K562 (cell line): ENCODE data around the gene NLRP7. TPM values are rescaled to one million over a fixed set of nuclear protein-coding genes. Genes with fewer than 3 reads are reported as not detected.
A peak's percentile ranks its signal among the peaks of the same experiment; 100 is the strongest.
"Not testable (repeated sequence)": the region's sequence is repeated elsewhere in the genome, so short reads cannot be mapped to it uniquely, and the experiment has no call there.

ENCODE experiments used
- ATAC-seq: fragments of 200-7000 bp; cut with Tn5 transposase; 3 replicates; pipeline ENCODE4 v1.9.1; 2020; ENCODE audit warnings: moderate library complexity
- BruUV-seq: library from RNA; stranded (reverse); fragments of 400-500 nt; replicated peaks from 2 replicates; lab custom pipeline; 2021; lab: Mats Ljungman, UMichigan
- CTCF ChIA-PET: fragments of 300-600 bp; formaldehyde crosslinking; extraction: SDS; loops from one replicate; lab custom pipeline; 2021; ENCODE audit warnings: low intra/inter-chr PET ratio; lab: Yijun Ruan, JAX
- POLR2A ChIA-PET: fragments of 300-600, 350-650 bp; sonication (Branson Sonifier 250); formaldehyde crosslinking; extraction: SDS; loops from one replicate; lab custom pipeline; 2021; ENCODE audit warnings: antibody characterized with exemption, inconsistent platforms; lab: Yijun Ruan, JAX
- DNase-seq, 4 experiments: peaks; one replicate each; pipeline versions ENCODE4 v3.0.0 to v3.0.0-alpha.2; 2011 to 2018; ENCODE audit warnings: low spot score in 3 of 4, mixed read lengths in 3 of 4; ENCODE audit errors: extremely low read depth in 1 of 4
- FAIRE-seq: peaks from 2 replicates; lab custom pipeline; 2011; peaks lifted over from hg19 to GRCh38; lab: Jason Lieb, UNC
- H2AFZ ChIP-seq: 2 replicates; pipeline ENCODE4 v1.6.0; 2011; ENCODE audit warnings: low read depth, low read length, control low read depth, inconsistent platforms
- H3K27ac ChIP-seq: fragments of 200-600 bp; 3 replicates; pipeline ENCODE4 v1.8.0; 2011; ENCODE audit warnings: low read depth, mild to moderate bottlenecking, control low read depth, inconsistent platforms, low read length, moderate library complexity, mixed read lengths; ENCODE audit errors: extremely low read depth
- H3K27me3 ChIP-seq, 2 experiments: fragments of 300-600 bp in 1 of 2; 2 replicates in 1 of 2; 3 replicates in 1 of 2; pipeline versions ENCODE4 v1.6.0 to v1.8.0; 2011; ENCODE audit warnings: inconsistent platforms in 2 of 2, low read length in 2 of 2, mild to moderate bottlenecking in 1 of 2, mixed read lengths in 1 of 2, moderate library complexity in 1 of 2; ENCODE audit not compliant: control insufficient read depth in 2 of 2, insufficient read depth in 2 of 2
- H3K36me3 ChIP-seq: fragments of 300-600 bp; 3 replicates; pipeline ENCODE4 v1.8.0; 2011; ENCODE audit warnings: mild to moderate bottlenecking, low read length, inconsistent platforms; ENCODE audit not compliant: control insufficient read depth, insufficient read depth
- H3K4me1 ChIP-seq, 2 experiments: fragments of 200-600 bp in 1 of 2; replicated peaks in 1 of 2; 2 replicates in 1 of 2; 3 replicates in 1 of 2; pipeline versions ENCODE4 v1.5.1 to v1.8.0; 2011; ENCODE audit warnings: inconsistent platforms in 2 of 2, low read length in 2 of 2, mild to moderate bottlenecking in 1 of 2, mixed read lengths in 1 of 2, moderate library complexity in 1 of 2; ENCODE audit not compliant: control insufficient read depth in 2 of 2, insufficient read depth in 2 of 2
- H3K4me2 ChIP-seq: 2 replicates; pipeline ENCODE4 v1.6.1; 2011; ENCODE audit warnings: low read length, control low read depth, inconsistent platforms, mixed read lengths; ENCODE audit not compliant: insufficient read depth
- H3K4me3 ChIP-seq: fragments of 200-600 bp; sonication (generic), shearing (Covaris generic); 2 replicates; pipeline ENCODE4 v1.5.1; 2016; ENCODE audit warnings: control low read depth, inconsistent platforms
- H3K79me2 ChIP-seq: fragments of 200-600 bp; 3 replicates; pipeline ENCODE4 v1.8.0; 2011; ENCODE audit warnings: low read length, inconsistent platforms; ENCODE audit not compliant: control insufficient read depth, insufficient read depth
- H3K9ac ChIP-seq, 2 experiments: 2 replicates each; pipeline versions ENCODE4 v1.6.0 to v1.6.1; 2011; ENCODE audit warnings: low read depth in 2 of 2, low read length in 2 of 2, control low read depth in 1 of 2, inconsistent platforms in 1 of 2, mild to moderate bottlenecking in 1 of 2, mixed read lengths in 1 of 2; ENCODE audit not compliant: insufficient read depth in 1 of 2
- H3K9me1 ChIP-seq: one replicate; pipeline ENCODE4 v1.6.0; 2011; ENCODE audit warnings: inconsistent platforms, mild to moderate bottlenecking, low read length, moderate library complexity; ENCODE audit not compliant: control insufficient read depth, insufficient read depth
- H3K9me3 ChIP-seq: replicated peaks from 2 replicates; pipeline ENCODE4 v1.5.1; 2011; ENCODE audit warnings: low read depth, low read length, inconsistent platforms; ENCODE audit not compliant: control insufficient read depth, insufficient read depth
- H4K20me1 ChIP-seq: replicated peaks from 2 replicates; pipeline ENCODE4 v1.6.1; 2011; ENCODE audit warnings: low read length, inconsistent platforms, mixed read lengths; ENCODE audit not compliant: control insufficient read depth, insufficient read depth
- ATF7 ChIP-seq: fragments of 450-650 bp; IDR thresholded peaks from 2 replicates; pipeline ENCODE4 v1.7.1; 2014; ENCODE audit warnings: mild to moderate bottlenecking, moderate library complexity
- BCOR ChIP-seq: fragments of 450-650 bp; IDR thresholded peaks from 2 replicates; pipeline ENCODE4 v1.6.1; 2016
- BRCA1 ChIP-seq, 2 experiments: fragments of 450-650 bp in 1 of 2; sonication (generic) in 1 of 2; formaldehyde crosslinking in 1 of 2; IDR thresholded peaks; 2 replicates each; pipeline versions ENCODE4 v1.5.0 to v1.6.1; 2017 to 2020; ENCODE audit warnings: mild to moderate bottlenecking in 1 of 2, missing genetic modification reagents in 1 of 2
- CBX5 ChIP-seq: IDR thresholded peaks from 2 replicates; pipeline ENCODE4 v1.6.1; 2014; ENCODE audit warnings: low read depth, borderline replicate concordance
- POLR2A ChIP-seq: fragments of 450-650 bp; conservative IDR thresholded peaks from 2 replicates; pipeline ENCODE4 v1.6.1; 2016
- POLR3G ChIP-seq: IDR thresholded peaks from 2 replicates; pipeline ENCODE4 v1.6.1; 2011; ENCODE audit not compliant: insufficient read length, insufficient replicate concordance; ENCODE audit errors: extremely low read depth
- RBM14 ChIP-seq: fragments of 200-400 bp; formaldehyde crosslinking; IDR thresholded peaks from 2 replicates; pipeline ENCODE4 v1.6.1; 2018; ENCODE audit warnings: low read depth, mild to moderate bottlenecking, low read length, moderate library complexity, borderline replicate concordance; ENCODE audit not compliant: insufficient read depth
- WGBS: fragments of 100-300 bp; shearing (Covaris generic); methylation state at CpG from one replicate; pipeline ENCODE4 v1.1.6; 2016; ENCODE audit warnings: low coverage, mixed read lengths; ENCODE audit not compliant: insufficient coverage; ENCODE audit errors: missing lambda C conversion rate; 5-methylcytosine and 5-hydroxymethylcytosine counted together
- in situ Hi-C: fragments of 300-500 bp; cut with MboI; formaldehyde crosslinking; loops from 4 replicates; pipeline ENCODE4 v1.15.0; 2018; ENCODE audit warnings: inconsistent platforms, mixed read lengths
- intact Hi-C: fragments of 100-400 bp; cut with micrococcal nuclease; formaldehyde crosslinking; loops from 2 replicates; pipeline ENCODE4 v1.14.2; 2022
- polyA plus RNA-seq, 8 experiments: library from polyadenylated mRNA; depleted of rRNA in 4 of 8; stranded (reverse) in 5 of 8; unstranded in 3 of 8; fragments of >200 nt; fragmentation: Nextera tagmentation in 2 of 8; fragmentation: Illumina TruSeq in 1 of 8; extraction: Ambion mirVana in 2 of 8; extraction: Trizol in 1 of 8; gene quantifications; 2 replicates each; pipeline versions ENCODE4 v1.2.1 to v1.2.3, GENCODE V29; 2011 to 2014; ENCODE audit warnings: inconsistent platforms in 1 of 8, missing spikeins in 1 of 8
- total RNA-seq, 7 experiments: library from RNA; depleted of rRNA in 6 of 7; stranded (reverse); fragments of >200 nt in 6 of 7; fragmentation: Illumina TruSeq in 2 of 7; extraction: Trizol in 2 of 7; gene quantifications; 2 replicates each; pipeline versions ENCODE4 v1.2.1 to v1.2.3, GENCODE V29; 2011 to 2021; ENCODE audit warnings: low replicate concordance in 1 of 7
- TF ChIP-seq, protein P1 (sequence below), 2 experiments: fragments of 150-350 bp in 1 of 2; IDR thresholded peaks; 2 replicates each; pipeline ENCODE4 v1.6.1; 2012 to 2016; ENCODE audit warnings: low read depth in 2 of 2, low read length in 2 of 2, mild to moderate bottlenecking in 1 of 2, moderate library complexity in 1 of 2

The NLRP7 gene
- total and polyA plus RNA-seq, 9 of the 15 experiments (the other 6 are each of a cell fraction or from before 2014, with no cell fraction given) = 0.03 to 0.22 (median 0.09) TPM; not detected in 3

GRCh38 chr19:54896036-54896435 lies 51.3 kb downstream of the NLRP7 start:
- 36% methylated on average over 2 of the region's 2 CpGs for WGBS
- no TSS peak for BruUV-seq
- FAIRE-seq = no peak

DNA sequence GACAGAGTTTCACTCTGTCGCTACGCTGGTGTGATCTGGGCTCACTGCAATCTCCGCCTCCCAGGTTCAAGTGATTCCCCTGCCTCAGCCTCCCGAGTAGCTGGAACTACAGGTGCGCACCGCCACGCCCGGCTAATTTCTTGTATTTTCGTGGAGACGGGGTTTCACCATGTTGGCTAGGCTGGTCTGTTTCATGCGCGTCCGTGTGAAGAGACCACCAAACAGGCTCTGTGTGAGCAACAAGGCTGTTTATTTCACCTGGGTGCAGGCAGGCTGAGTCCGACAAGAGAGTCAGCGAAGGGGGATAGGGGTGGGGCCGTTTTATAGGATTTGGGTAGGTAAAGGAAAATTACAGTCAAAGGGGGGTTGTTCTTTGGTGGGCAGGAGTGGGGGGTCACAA lies 53.2 kb downstream of the NLRP7 start:
- H4K20me1 ChIP-seq, POLR2A ChIA-PET, FAIRE-seq, H3K4me1 ChIP-seq, H3K4me2 ChIP-seq, H3K36me3 ChIP-seq, DNase-seq, H3K27ac ChIP-seq, H3K9me3 ChIP-seq, BruUV-seq, H3K79me2 ChIP-seq, in situ Hi-C loops, ATAC-seq, H3K9me1 ChIP-seq, H3K4me3 ChIP-seq, H2AFZ ChIP-seq, H3K27me3 ChIP-seq, intact Hi-C loops, H3K9ac ChIP-seq: not testable (repeated sequence)
- CTCF ChIA-PET = interaction anchor here (0.6 to 0.7 kb wide), 2 partner anchors 25 to 569 kb away, joined by 3 read pairs; no protein-coding TSS in a partner anchor
- WGBS = 45% methylated on average over 16 of the region's 16 CpGs

More at GRCh38 chr19:54896036-54896435, 51.3 kb downstream of the NLRP7 start:
- intact Hi-C loops (no loop called here), in situ Hi-C loops (no loop called here)
- Histone ChIP-seq H3K4me3 (no peak overlapping the region), H3K9me1 (no peaks in the 10 kb centered on the region), H3K79me2 (no peaks in the 10 kb centered on the region), H3K9me3 (no peaks in the 10 kb centered on the region), H3K9ac (no peak overlapping the region), H3K4me2 (no peak overlapping the region), H2AFZ (no peak overlapping the region), H3K27me3 (no peaks in the 10 kb centered on the region), H3K36me3 (no peaks in the 10 kb centered on the region), H4K20me1 (no peaks in the 10 kb centered on the region), H3K4me1 (peaks cover 0 to 4% of the 10 kb centered on the region in 2 experiments; a peak in 3 of 5 replicates), H3K27ac (no peak overlapping the region)
- CTCF ChIA-PET = interaction anchor here (0.6 kb wide), 1 partner anchor 238 kb away, joined by 5 read pairs; no protein-coding TSS in a partner anchor
- POLR2A ChIA-PET = interaction anchor here (0.6 kb wide), 1 partner anchor 591 kb away, joined by 3 read pairs; no protein-coding TSS in a partner anchor
- TF ChIP-seq ATF7 (no peak), POLR2A (no peak), RBM14 (no peak), BCOR (no peak), BRCA1 (IDR thresholded peaks at IDR 0.05) (no peak), BRCA1 (CRISPR knock-in tag; IDR thresholded peaks at IDR 0.05) (no peak), POLR3G (no peak), CBX5 (no peak)
- TF ChIP-seq, protein P1, sequence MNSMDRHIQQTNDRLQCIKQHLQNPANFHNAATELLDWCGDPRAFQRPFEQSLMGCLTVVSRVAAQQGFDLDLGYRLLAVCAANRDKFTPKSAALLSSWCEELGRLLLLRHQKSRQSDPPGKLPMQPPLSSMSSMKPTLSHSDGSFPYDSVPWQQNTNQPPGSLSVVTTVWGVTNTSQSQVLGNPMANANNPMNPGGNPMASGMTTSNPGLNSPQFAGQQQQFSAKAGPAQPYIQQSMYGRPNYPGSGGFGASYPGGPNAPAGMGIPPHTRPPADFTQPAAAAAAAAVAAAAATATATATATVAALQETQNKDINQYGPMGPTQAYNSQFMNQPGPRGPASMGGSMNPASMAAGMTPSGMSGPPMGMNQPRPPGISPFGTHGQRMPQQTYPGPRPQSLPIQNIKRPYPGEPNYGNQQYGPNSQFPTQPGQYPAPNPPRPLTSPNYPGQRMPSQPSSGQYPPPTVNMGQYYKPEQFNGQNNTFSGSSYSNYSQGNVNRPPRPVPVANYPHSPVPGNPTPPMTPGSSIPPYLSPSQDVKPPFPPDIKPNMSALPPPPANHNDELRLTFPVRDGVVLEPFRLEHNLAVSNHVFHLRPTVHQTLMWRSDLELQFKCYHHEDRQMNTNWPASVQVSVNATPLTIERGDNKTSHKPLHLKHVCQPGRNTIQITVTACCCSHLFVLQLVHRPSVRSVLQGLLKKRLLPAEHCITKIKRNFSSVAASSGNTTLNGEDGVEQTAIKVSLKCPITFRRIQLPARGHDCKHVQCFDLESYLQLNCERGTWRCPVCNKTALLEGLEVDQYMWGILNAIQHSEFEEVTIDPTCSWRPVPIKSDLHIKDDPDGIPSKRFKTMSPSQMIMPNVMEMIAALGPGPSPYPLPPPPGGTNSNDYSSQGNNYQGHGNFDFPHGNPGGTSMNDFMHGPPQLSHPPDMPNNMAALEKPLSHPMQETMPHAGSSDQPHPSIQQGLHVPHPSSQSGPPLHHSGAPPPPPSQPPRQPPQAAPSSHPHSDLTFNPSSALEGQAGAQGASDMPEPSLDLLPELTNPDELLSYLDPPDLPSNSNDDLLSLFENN (IDR thresholded peaks at IDR 0.05; ENCODE audit: low read depth in 2 of 2, low read length in 2 of 2) = no peak
- ATAC-seq (no peak), DNase-seq (peak in 1 of 4 experiments; percentile 28)
